ENCODE measurements around the gene FAM228A. TPM values are rescaled to one million over a fixed set of nuclear protein-coding genes. Genes with fewer than 3 reads are reported as not detected.

FAM228A gene
- total and polyA plus RNA-seq, 2 donors from 2014 or later = 0.39 to 0.76 TPM

GRCh38 chr2:24207359-24207758, 32.5 kb downstream of the FAM228A start:
- H3K4me1 ChIP-seq (ENCODE audit: control insufficient read depth in 2 of 3, insufficient read depth in 2 of 3, low read depth in 1 of 3, low read length in 3 of 3) = no peaks in the 10 kb centered on the region
- no peak overlapping the region for H3K4me3 ChIP-seq (ENCODE audit: low read length in 3 of 3)
- peaks cover 0 to 63% (median 39%) of the 10 kb centered on the region in 3 donors for H3K36me3 ChIP-seq (ENCODE audit: control insufficient read depth in 2 of 3, insufficient read depth in 3 of 3, low read length in 3 of 3)
- intact Hi-C loops (cut with DNase I) = no loop called here
- TF ChIP-seq CTCF (IDR thresholded peaks at IDR 0.05; ENCODE audit: borderline replicate concordance, extremely low read depth, insufficient read depth) = no peak
- no peak overlapping the region for H3K27ac ChIP-seq (ENCODE audit: low read depth in 2 of 2, low read length in 2 of 2)
- no peak for DNase-seq
- no peaks in the 10 kb centered on the region for H3K9me3 ChIP-seq (ENCODE audit: control insufficient read depth in 2 of 3, insufficient read depth in 1 of 3, low read length in 3 of 3)
- no peak for FAIRE-seq
- H3K27me3 ChIP-seq (ENCODE audit: control insufficient read depth, insufficient read depth, low read length) = no peaks in the 10 kb centered on the region
- no peak overlapping the region for H3K9ac ChIP-seq (ENCODE audit: low read length in 3 of 3)

- FAIRE-seq (no peak), DNase-seq (no peak)
Observed at GRCh38 chr2:24208490-24208889, 33.6 kb downstream of the FAM228A start.

GRCh38 chr2:24209389-24210105, 34.7 kb downstream of the FAM228A start:
- peaks cover 0 to 51% (median 30%) of the 10 kb centered on the region in 3 donors for H3K36me3 ChIP-seq (ENCODE audit: control insufficient read depth in 2 of 3, insufficient read depth in 3 of 3, low read length in 3 of 3)
- DNase-seq (peak in 1 of 5 donors; percentile 20), FAIRE-seq (no peak)
- H3K9me3 ChIP-seq (ENCODE audit: control insufficient read depth in 2 of 3, insufficient read depth in 1 of 3, low read length in 3 of 3) = no peaks in the 10 kb centered on the region
- no peak overlapping the region for H3K27ac ChIP-seq (ENCODE audit: low read depth in 2 of 2, low read length in 2 of 2)
- no peak for TF ChIP-seq CTCF (IDR thresholded peaks at IDR 0.05; ENCODE audit: borderline replicate concordance, extremely low read depth, insufficient read depth)
- no peaks in the 10 kb centered on the region for H3K27me3 ChIP-seq (ENCODE audit: control insufficient read depth, insufficient read depth, low read length)
- H3K4me1 ChIP-seq (ENCODE audit: control insufficient read depth in 2 of 3, insufficient read depth in 2 of 3, low read depth in 1 of 3, low read length in 3 of 3) = no peaks in the 10 kb centered on the region
- H3K9ac ChIP-seq (ENCODE audit: low read length in 3 of 3) = no peak overlapping the region
- intact Hi-C loops (cut with DNase I) = no loop called here
- H3K4me3 ChIP-seq (ENCODE audit: low read length in 3 of 3) = no peak overlapping the region

More at GRCh38 chr2:24208490-24208889, 33.6 kb downstream of the FAM228A start:
- no peak for TF ChIP-seq CTCF (IDR thresholded peaks at IDR 0.05; ENCODE audit: borderline replicate concordance, extremely low read depth, insufficient read depth)
- no peaks in the 10 kb centered on the region for H3K27me3 ChIP-seq (ENCODE audit: control insufficient read depth, insufficient read depth, low read length)
- no peaks in the 10 kb centered on the region for H3K9me3 ChIP-seq (ENCODE audit: control insufficient read depth in 2 of 3, insufficient read depth in 1 of 3, low read length in 3 of 3)
- H3K27ac ChIP-seq (ENCODE audit: low read depth in 2 of 2, low read length in 2 of 2) = no peak overlapping the region
- H3K36me3 ChIP-seq (ENCODE audit: control insufficient read depth in 2 of 3, insufficient read depth in 3 of 3, low read length in 3 of 3) = peaks cover 0 to 52% (median 39%) of the 10 kb centered on the region in 3 donors
- no peak overlapping the region for H3K4me3 ChIP-seq (ENCODE audit: low read length in 3 of 3)
- no peaks in the 10 kb centered on the region for H3K4me1 ChIP-seq (ENCODE audit: control insufficient read depth in 2 of 3, insufficient read depth in 2 of 3, low read depth in 1 of 3, low read length in 3 of 3)
- intact Hi-C loops (cut with DNase I) = no loop called here
- no peak overlapping the region for H3K9ac ChIP-seq (ENCODE audit: low read length in 3 of 3)
